SK-N-SH (cell line): ENCODE data around the gene B3GAT3.

Source experiments
- CTCF ChIP-seq: fragments of 200-600 bp; sonication (generic); IDR thresholded peaks from 2 replicates; pipeline ENCODE4 v1.6.1; 2017; ENCODE audit warnings: antibody characterized with exemption, mild to moderate bottlenecking, moderate library complexity
- EZH2phosphoT487 ChIP-seq: fragments of 200-600 bp; sonication (generic); IDR thresholded peaks from 2 replicates; pipeline ENCODE4 v1.6.1; 2017; ENCODE audit warnings: low read depth, mixed run types, mild to moderate bottlenecking, antibody characterized with exemption, moderate library complexity, borderline replicate concordance
- FOXJ3 ChIP-seq: sonication (generic); formaldehyde crosslinking; IDR thresholded peaks from 2 replicates; pipeline ENCODE4 v1.5.1; 2020; ENCODE audit warnings: mild to moderate bottlenecking, missing genetic modification reagents
- MAX ChIP-seq: IDR thresholded peaks from 2 replicates; pipeline ENCODE4 v1.4.0; 2012; ENCODE audit warnings: low read depth
- RAD21 ChIP-seq: IDR thresholded peaks from 2 replicates; pipeline ENCODE4 v1.6.1; 2012; ENCODE audit warnings: mild to moderate bottlenecking, low read length
- SIN3A ChIP-seq: IDR thresholded peaks from 2 replicates; pipeline ENCODE4 v1.6.1; 2012; ENCODE audit warnings: low read depth, mild to moderate bottlenecking, low read length, moderate library complexity, borderline replicate concordance
- USF2 ChIP-seq: fragments of 150-350 bp; IDR thresholded peaks from 2 replicates; pipeline ENCODE4 v1.6.1; 2017; ENCODE audit warnings: antibody characterized with exemption, low read length, low read depth, borderline replicate concordance

- TF ChIP-seq CTCF (no peak), RAD21 (no peak), USF2 (no peak), EZH2phosphoT487 (no peak), MAX (no peak), FOXJ3 (CRISPR knock-in tag) (no peak), SIN3A (no peak)
Measured at GRCh38 chr11:62575837-62576236, 45.9 kb downstream of the B3GAT3 start.
